ENCODE results near the gene MVB12B. TPM values are rescaled to one million over a fixed set of nuclear protein-coding genes. Genes with fewer than 3 reads are reported as not detected.
"Not testable (repeated sequence)": the region's sequence is repeated elsewhere in the genome, so short reads cannot be mapped to it uniquely, and the experiment has no call there.

The MVB12B gene
- total and polyA plus RNA-seq, 2 donors (not counting 1 experiment from before 2014, with no cell fraction given), result 2.5 to 2.6 TPM

GRCh38 chr9:126475933-126476555 is 149.4 kb downstream of the MVB12B start:
- TF ChIP-seq CTCF (conservative IDR thresholded peaks at IDR 0.05 in 1 of 2, IDR thresholded peaks at IDR 0.05 in 1 of 2; ENCODE audit: low read depth in 1 of 2, low read length in 2 of 2) (no peak), EZH2 (IDR thresholded peaks at IDR 0.05; ENCODE audit: low read length, missing control alignments) (no peak)
- DNase-seq (ENCODE audit: low read depth in 2 of 2), result no peak
- Histone ChIP-seq H3K9me3 (ENCODE audit: control insufficient read depth, insufficient read depth, low read depth, low read length) (no peaks in the 10 kb centered on the region), H4K20me1 (ENCODE audit: control insufficient read depth, extremely low read depth, insufficient read depth, low read length) (no peaks in the 10 kb centered on the region), H2AFZ (ENCODE audit: low read length) (no peak overlapping the region), H3K9ac (ENCODE audit: insufficient read depth, low read length) (no peak overlapping the region), H3K79me2 (ENCODE audit: control insufficient read depth, insufficient read depth, low read length) (no peaks in the 10 kb centered on the region), H3K36me3 (ENCODE audit: control insufficient read depth, insufficient read depth, low read length) (no peaks in the 10 kb centered on the region), H3K4me2 (ENCODE audit: extremely low read depth, insufficient read depth, low read length) (no peak overlapping the region), H3K27ac (ENCODE audit: insufficient read depth, low read length) (no peak overlapping the region), H3K4me3 (replicated peaks in 1 of 4; ENCODE audit: control extremely low read depth in 1 of 4, insufficient read depth in 1 of 4, low read depth in 3 of 4, low read length in 4 of 4) (no peak overlapping the region), H3K4me1 (ENCODE audit: control insufficient read depth, extremely low read depth, insufficient read depth, low read length) (peaks cover 7% of the 10 kb centered on the region), H3K27me3 (ENCODE audit: control insufficient read depth, insufficient read depth, low read length) (no peaks in the 10 kb centered on the region)

- H3K36me3 ChIP-seq (ENCODE audit: control insufficient read depth, insufficient read depth, low read length); H3K4me3 ChIP-seq (replicated peaks in 1 of 4; ENCODE audit: control extremely low read depth in 1 of 4, insufficient read depth in 1 of 4, low read depth in 3 of 4, low read length in 4 of 4); H3K27me3 ChIP-seq (ENCODE audit: control insufficient read depth, insufficient read depth, low read length); H3K4me2 ChIP-seq (ENCODE audit: extremely low read depth, insufficient read depth, low read length); H2AFZ ChIP-seq (ENCODE audit: low read length); H3K9ac ChIP-seq (ENCODE audit: insufficient read depth, low read length); H3K79me2 ChIP-seq (ENCODE audit: control insufficient read depth, insufficient read depth, low read length); DNase-seq (ENCODE audit: low read depth in 2 of 2); H4K20me1 ChIP-seq (ENCODE audit: control insufficient read depth, extremely low read depth, insufficient read depth, low read length); H3K9me3 ChIP-seq (ENCODE audit: control insufficient read depth, insufficient read depth, low read depth, low read length); H3K4me1 ChIP-seq (ENCODE audit: control insufficient read depth, extremely low read depth, insufficient read depth, low read length); H3K27ac ChIP-seq (ENCODE audit: insufficient read depth, low read length): not testable (repeated sequence)
Observed at GRCh38 chr9:126477432-126477831, 150.8 kb downstream of the MVB12B start.

GRCh38 chr9:126478216-126478981 is 151.8 kb downstream of the MVB12B start:
- no peak overlapping the region for H3K4me2 ChIP-seq (ENCODE audit: extremely low read depth, insufficient read depth, low read length)
- DNase-seq (ENCODE audit: low read depth in 2 of 2), result no peak

More at GRCh38 chr9:126478216-126478981, 151.8 kb downstream of the MVB12B start:
- no peak for TF ChIP-seq CTCF (conservative IDR thresholded peaks at IDR 0.05 in 1 of 2, IDR thresholded peaks at IDR 0.05 in 1 of 2; ENCODE audit: low read depth in 1 of 2, low read length in 2 of 2)
- no peak for TF ChIP-seq EZH2 (IDR thresholded peaks at IDR 0.05; ENCODE audit: low read length, missing control alignments)
- Histone ChIP-seq H3K9ac (ENCODE audit: insufficient read depth, low read length) (no peak overlapping the region), H3K27me3 (ENCODE audit: control insufficient read depth, insufficient read depth, low read length) (no peaks in the 10 kb centered on the region), H3K4me1 (ENCODE audit: control insufficient read depth, extremely low read depth, insufficient read depth, low read length) (peaks cover 7% of the 10 kb centered on the region), H3K4me3 (replicated peaks in 1 of 4; ENCODE audit: control extremely low read depth in 1 of 4, insufficient read depth in 1 of 4, low read depth in 3 of 4, low read length in 4 of 4) (no peak overlapping the region), H3K27ac (ENCODE audit: insufficient read depth, low read length) (no peak overlapping the region), H4K20me1 (ENCODE audit: control insufficient read depth, extremely low read depth, insufficient read depth, low read length) (no peaks in the 10 kb centered on the region), H3K36me3 (ENCODE audit: control insufficient read depth, insufficient read depth, low read length) (no peaks in the 10 kb centered on the region), H3K9me3 (ENCODE audit: control insufficient read depth, insufficient read depth, low read depth, low read length) (no peaks in the 10 kb centered on the region), H2AFZ (ENCODE audit: low read length) (no peak overlapping the region), H3K79me2 (ENCODE audit: control insufficient read depth, insufficient read depth, low read length) (no peaks in the 10 kb centered on the region)

All from fibroblast of lung (primary cell).